ENCODE results near the gene PPM1N. TPM values are rescaled to one million over a fixed set of nuclear protein-coding genes. Genes with fewer than 3 reads are reported as not detected.
A peak's percentile ranks its signal among the peaks of the same experiment; 100 is the strongest.

PPM1N gene
- total RNA-seq, 2 experiments from 2014 or later: 3.7 to 4.2 TPM

- H3K27me3 Mint-ChIP-seq: no peaks in the 10 kb centered on the region
- H3K4me3 Mint-ChIP-seq: peak overlapping the region; percentile 71
- ChIA-PET POLR2A (interaction anchor here (2.0 to 2.1 kb wide), 2 partner anchors 16 to 27 kb away, joined by 8 to 16 read pairs; partner anchors contain the start of gene FOSB), CTCF (interaction anchor here (0.7 to 2.5 kb wide), 4 partner anchors 13 to 27 kb away, joined by 3 to 15 read pairs (median 5); no protein-coding TSS in a partner anchor)
- TF ChIP-seq CTCF (IDR thresholded peaks at IDR 0.05): no peak
- no peaks in the 10 kb centered on the region for H3K36me3 Mint-ChIP-seq (ENCODE audit: low read depth)
- ATAC-seq (no peak), DNase-seq (no peak)
- peak overlapping the region; percentile 81 for H3K27ac Mint-ChIP-seq
- no peaks in the 10 kb centered on the region for H3K9me3 Mint-ChIP-seq
- intact Hi-C loops (cut with micrococcal nuclease): no loop called here
- peaks cover 40% of the 10 kb centered on the region for H3K4me1 Mint-ChIP-seq (ENCODE audit: low read depth)
These were observed 46.3 kb upstream of the PPM1N start for GRCh38 chr19:45451850-45452387.

GRCh38 chr19:45455707-45456499 lies 42.3 kb upstream of the PPM1N start:
- H3K27me3 Mint-ChIP-seq: no peaks in the 10 kb centered on the region
- peaks cover 28% of the 10 kb centered on the region for H3K4me1 Mint-ChIP-seq (ENCODE audit: low read depth)
- no peak for TF ChIP-seq CTCF (IDR thresholded peaks at IDR 0.05)
- ChIA-PET CTCF (interaction anchor here (1.3 to 2.4 kb wide), 5 partner anchors 12 to 29 kb away, joined by 3 to 17 read pairs (median 6); partner anchors contain the start of gene FOSB), POLR2A (interaction anchor here (0.6 to 2.2 kb wide), 8 partner anchors 10 to 390 kb away, joined by 3 to 7 read pairs (median 4); no protein-coding TSS in a partner anchor)
- ATAC-seq: peak; percentile 84
- peak overlapping the region; percentile 37 for H3K4me3 Mint-ChIP-seq
- DNase-seq: peak; percentile 86
- no peaks in the 10 kb centered on the region for H3K36me3 Mint-ChIP-seq (ENCODE audit: low read depth)
- H3K9me3 Mint-ChIP-seq: no peaks in the 10 kb centered on the region
- intact Hi-C loops (cut with micrococcal nuclease): no loop called here
- peak overlapping the region; percentile 78 for H3K27ac Mint-ChIP-seq

- H3K4me3 Mint-ChIP-seq: no peak overlapping the region
- peaks cover 23% of the 10 kb centered on the region for H3K4me1 Mint-ChIP-seq (ENCODE audit: low read depth)
- POLR2A ChIA-PET: interaction anchor here (0.6 to 2.2 kb wide), 5 partner anchors 10 to 390 kb away, joined by 3 to 7 read pairs (median 3); no protein-coding TSS in a partner anchor
- no peaks in the 10 kb centered on the region for H3K9me3 Mint-ChIP-seq
- no peaks in the 10 kb centered on the region for H3K27me3 Mint-ChIP-seq
- H3K27ac Mint-ChIP-seq: peak overlapping the region; percentile 78
- ATAC-seq (no peak), DNase-seq (no peak)
- intact Hi-C loops (cut with micrococcal nuclease): no loop called here
- TF ChIP-seq CTCF (IDR thresholded peaks at IDR 0.05): no peak
- H3K36me3 Mint-ChIP-seq (ENCODE audit: low read depth): no peaks in the 10 kb centered on the region
- CTCF ChIA-PET: interaction anchor here (0.9 to 2.4 kb wide), 6 partner anchors 11 to 29 kb away, joined by 3 to 17 read pairs (median 6); partner anchors contain the start of gene FOSB
These were observed 41.8 kb upstream of the PPM1N start for GRCh38 chr19:45456500-45456815.

- POLR2A ChIA-PET: interaction anchor here (1.0 kb wide), 1 partner anchor 21 kb away, joined by 3 read pairs; no protein-coding TSS in a partner anchor
- ATAC-seq: no peak
- peaks cover 14% of the 10 kb centered on the region for H3K4me1 Mint-ChIP-seq (ENCODE audit: low read depth)
- no peaks in the 10 kb centered on the region for H3K36me3 Mint-ChIP-seq (ENCODE audit: low read depth)
- H3K27me3 Mint-ChIP-seq: no peaks in the 10 kb centered on the region
- no peak for DNase-seq
- H3K4me3 Mint-ChIP-seq: no peak overlapping the region
- no peak overlapping the region for H3K27ac Mint-ChIP-seq
- CTCF ChIA-PET: interaction anchor here (0.6 to 2.2 kb wide), 4 partner anchors 10 to 41 kb away, joined by 3 to 10 read pairs (median 6); partner anchors contain the start of genes FOSB and PPM1N
- H3K9me3 Mint-ChIP-seq: no peaks in the 10 kb centered on the region
- no peak for TF ChIP-seq CTCF (IDR thresholded peaks at IDR 0.05)
- intact Hi-C loops (cut with micrococcal nuclease): no loop called here
These were observed 40.5 kb upstream of the PPM1N start for GRCh38 chr19:45457776-45458175.
